Measurements from ENCODE around the gene WASHC2C. TPM values are rescaled to one million over a fixed set of nuclear protein-coding genes. Genes with fewer than 3 reads are reported as not detected.
"Not testable (repeated sequence)": the region's sequence is repeated elsewhere in the genome, so short reads cannot be mapped to it uniquely, and the experiment has no call there.

WASHC2C gene
- total RNA-seq, 4 donors from 2014 or later = 25.0 to 70.4 (median 34.3) TPM

- H3K36me3 ChIP-seq; DNase-seq; H3K4me1 ChIP-seq; H3K27me3 ChIP-seq; intact Hi-C loops (cut with DNase I; ENCODE audit: low total_unique reads); H3K4me3 ChIP-seq; H3K9me3 ChIP-seq; H3K27ac ChIP-seq: not testable (repeated sequence)
- TF ChIP-seq, protein P1, sequence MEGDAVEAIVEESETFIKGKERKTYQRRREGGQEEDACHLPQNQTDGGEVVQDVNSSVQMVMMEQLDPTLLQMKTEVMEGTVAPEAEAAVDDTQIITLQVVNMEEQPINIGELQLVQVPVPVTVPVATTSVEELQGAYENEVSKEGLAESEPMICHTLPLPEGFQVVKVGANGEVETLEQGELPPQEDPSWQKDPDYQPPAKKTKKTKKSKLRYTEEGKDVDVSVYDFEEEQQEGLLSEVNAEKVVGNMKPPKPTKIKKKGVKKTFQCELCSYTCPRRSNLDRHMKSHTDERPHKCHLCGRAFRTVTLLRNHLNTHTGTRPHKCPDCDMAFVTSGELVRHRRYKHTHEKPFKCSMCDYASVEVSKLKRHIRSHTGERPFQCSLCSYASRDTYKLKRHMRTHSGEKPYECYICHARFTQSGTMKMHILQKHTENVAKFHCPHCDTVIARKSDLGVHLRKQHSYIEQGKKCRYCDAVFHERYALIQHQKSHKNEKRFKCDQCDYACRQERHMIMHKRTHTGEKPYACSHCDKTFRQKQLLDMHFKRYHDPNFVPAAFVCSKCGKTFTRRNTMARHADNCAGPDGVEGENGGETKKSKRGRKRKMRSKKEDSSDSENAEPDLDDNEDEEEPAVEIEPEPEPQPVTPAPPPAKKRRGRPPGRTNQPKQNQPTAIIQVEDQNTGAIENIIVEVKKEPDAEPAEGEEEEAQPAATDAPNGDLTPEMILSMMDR (IDR thresholded peaks at IDR 0.05) = peak in 1 of 4 experiments; percentile 11
These were observed 7.8 kb downstream of the WASHC2C start for GRCh38 chr10:45734867-45735266.

DNA sequence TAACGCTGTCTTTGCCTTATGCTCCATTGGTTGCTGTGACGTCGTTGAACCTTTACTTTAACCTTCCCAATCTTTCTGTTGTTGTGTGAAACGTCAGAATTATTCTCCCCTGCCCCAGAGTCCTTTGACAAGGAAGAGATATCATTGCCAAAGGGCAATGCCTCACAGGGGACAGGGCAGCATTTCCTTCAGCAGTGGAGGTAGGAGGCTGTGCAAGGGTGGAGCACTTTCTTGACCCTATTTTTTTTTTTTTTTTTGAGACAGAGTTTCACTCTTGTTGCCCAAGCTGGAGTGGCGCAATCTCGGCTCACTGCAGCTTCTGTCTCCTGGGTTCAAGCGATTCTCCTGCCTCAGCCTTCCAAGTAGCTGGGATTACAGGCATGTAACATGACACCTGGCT lies 14.5 kb downstream of the WASHC2C start:
- H3K27me3 ChIP-seq; H3K27ac ChIP-seq; H3K36me3 ChIP-seq; H3K4me3 ChIP-seq; H3K4me1 ChIP-seq; intact Hi-C loops (cut with DNase I; ENCODE audit: low total_unique reads); H3K9me3 ChIP-seq; DNase-seq: not testable (repeated sequence)

GRCh38 chr10:45742014-45742413 lies 14.9 kb downstream of the WASHC2C start:
- H3K27ac ChIP-seq; intact Hi-C loops (cut with DNase I; ENCODE audit: low total_unique reads); DNase-seq; H3K36me3 ChIP-seq; H3K4me3 ChIP-seq; H3K4me1 ChIP-seq; H3K9me3 ChIP-seq; H3K27me3 ChIP-seq: not testable (repeated sequence)

DNA sequence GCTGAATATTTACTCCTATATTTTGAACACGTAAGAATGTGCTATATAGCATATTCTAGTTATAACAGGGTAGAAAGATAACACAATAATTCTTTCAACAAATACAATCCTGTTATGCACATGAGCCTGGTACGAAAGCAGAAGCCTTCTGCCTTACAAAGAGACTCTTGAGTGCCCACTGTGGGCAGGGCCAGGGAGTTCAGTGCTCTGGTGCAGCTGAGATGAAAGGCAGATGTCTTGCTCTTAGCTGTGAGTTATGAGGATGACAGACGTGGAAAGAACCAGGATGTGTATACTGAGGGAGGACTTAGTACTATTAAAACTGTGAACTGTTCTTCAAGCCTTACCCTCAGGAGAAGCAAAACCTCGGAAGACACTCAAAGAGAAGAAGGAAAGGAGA lies 24.1 kb downstream of the WASHC2C start:
- H3K27ac ChIP-seq; H3K4me1 ChIP-seq; DNase-seq; intact Hi-C loops (cut with DNase I; ENCODE audit: low total_unique reads); H3K4me3 ChIP-seq; H3K36me3 ChIP-seq; H3K27me3 ChIP-seq; H3K9me3 ChIP-seq: not testable (repeated sequence)

DNA sequence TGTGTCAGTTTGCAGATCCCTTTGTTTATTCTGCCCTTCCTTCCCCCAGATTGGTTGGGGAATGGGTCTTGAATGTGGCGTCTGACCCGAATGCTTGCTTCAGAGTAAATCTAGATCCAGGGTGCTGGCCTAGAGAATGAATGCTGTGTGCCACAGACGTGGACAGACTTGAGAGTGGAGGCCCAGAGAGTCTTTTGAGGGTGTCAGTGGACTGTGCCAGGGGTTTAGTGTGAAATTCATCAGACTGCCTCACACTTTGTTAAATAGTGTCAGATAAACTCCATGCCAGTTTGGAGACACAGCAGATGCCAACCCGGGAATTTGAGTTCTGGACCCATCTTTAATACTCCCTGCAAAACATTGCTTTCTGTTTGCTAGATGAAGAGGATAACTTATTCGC lies 25.1 kb downstream of the WASHC2C start:
- H3K27ac ChIP-seq; DNase-seq; H3K9me3 ChIP-seq; H3K4me1 ChIP-seq; H3K4me3 ChIP-seq; intact Hi-C loops (cut with DNase I; ENCODE audit: low total_unique reads); H3K27me3 ChIP-seq; H3K36me3 ChIP-seq: not testable (repeated sequence)

DNA sequence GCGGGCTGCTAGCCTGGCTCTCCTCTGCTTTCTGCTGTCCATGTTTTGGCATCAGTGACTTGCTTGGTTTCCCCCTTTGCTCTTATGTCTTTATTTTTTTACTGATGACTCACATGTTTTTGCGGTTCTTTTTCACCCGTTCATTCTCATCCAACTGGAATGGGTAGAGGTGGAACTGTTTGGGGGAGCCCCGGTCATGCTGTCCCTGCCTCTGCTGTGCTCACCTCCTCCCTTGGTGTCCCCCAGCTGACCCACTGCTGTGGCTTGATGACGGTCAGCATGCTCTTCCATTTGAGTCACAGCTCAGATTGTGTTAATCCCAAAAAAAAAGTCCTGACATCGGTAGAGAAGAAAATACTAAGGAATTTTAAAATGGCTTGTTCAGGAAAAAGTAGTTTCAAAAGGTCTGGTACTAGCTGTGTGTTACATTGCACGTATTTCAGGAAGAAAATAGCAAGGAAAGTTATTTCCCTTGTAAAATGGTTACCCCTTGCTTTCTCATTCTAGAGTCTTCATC lies 27.0 kb downstream of the WASHC2C start:
- H3K4me1 ChIP-seq; H3K9me3 ChIP-seq; H3K4me3 ChIP-seq; H3K27me3 ChIP-seq; DNase-seq; H3K36me3 ChIP-seq; intact Hi-C loops (cut with DNase I; ENCODE audit: low total_unique reads); H3K27ac ChIP-seq: not testable (repeated sequence)

DNA sequence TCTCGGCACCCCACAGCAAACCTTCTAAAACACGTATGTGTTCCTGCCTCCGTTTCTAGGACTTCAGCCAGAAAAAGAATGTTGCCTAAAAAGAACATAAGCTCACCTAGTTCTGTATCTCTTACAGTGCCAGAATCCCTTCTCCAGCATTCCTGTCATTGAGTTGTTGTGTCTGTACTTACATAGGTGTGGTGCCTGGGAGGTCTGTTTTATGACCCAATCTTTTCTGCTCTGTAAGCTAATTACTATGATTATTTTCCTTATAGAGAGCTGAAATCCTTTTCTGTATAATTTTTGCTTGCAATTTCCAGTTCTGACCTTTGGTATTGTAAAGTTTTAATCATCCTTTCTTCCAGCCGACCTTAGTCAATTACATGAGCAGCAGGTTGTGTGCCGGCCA lies 28.0 kb downstream of the WASHC2C start:
- H3K4me1 ChIP-seq; H3K9me3 ChIP-seq; DNase-seq; H3K4me3 ChIP-seq; H3K27ac ChIP-seq; H3K36me3 ChIP-seq; intact Hi-C loops (cut with DNase I; ENCODE audit: low total_unique reads); H3K27me3 ChIP-seq: not testable (repeated sequence)

DNA sequence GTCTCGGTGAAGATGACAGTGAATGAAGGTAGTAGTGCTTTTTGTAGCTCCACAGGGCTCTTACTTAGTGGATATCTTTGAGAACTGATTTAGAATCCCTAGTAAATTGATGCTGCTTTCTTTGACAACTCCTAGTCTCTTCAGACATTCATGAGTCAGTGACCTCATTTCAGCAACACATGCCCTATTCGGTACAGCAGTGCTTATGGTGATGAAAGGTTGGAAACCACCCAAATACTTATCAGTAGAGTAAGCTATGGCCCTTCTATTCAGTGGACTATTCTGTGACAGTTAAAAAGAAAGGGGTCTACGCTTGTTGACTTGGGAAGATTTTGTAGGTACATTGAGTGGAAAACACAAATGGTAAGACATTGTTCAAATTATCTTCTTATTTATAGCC lies 29.0 kb downstream of the WASHC2C start:
- intact Hi-C loops (cut with DNase I; ENCODE audit: low total_unique reads); H3K36me3 ChIP-seq; H3K4me1 ChIP-seq; H3K27ac ChIP-seq; H3K4me3 ChIP-seq; H3K27me3 ChIP-seq; DNase-seq; H3K9me3 ChIP-seq: not testable (repeated sequence)

- H3K4me1 ChIP-seq = not testable (repeated sequence)
These were observed 30.8 kb downstream of the WASHC2C start for GRCh38 chr10:45757661-45758396.

GRCh38 chr10:45761622-45762021 lies 34.6 kb downstream of the WASHC2C start:
- H3K27me3 ChIP-seq; H3K27ac ChIP-seq; intact Hi-C loops (cut with DNase I; ENCODE audit: low total_unique reads); H3K9me3 ChIP-seq; H3K36me3 ChIP-seq; H3K4me3 ChIP-seq; H3K4me1 ChIP-seq; DNase-seq: not testable (repeated sequence)

More at GRCh38 chr10:45757661-45758396, 30.8 kb downstream of the WASHC2C start:
- H3K36me3 ChIP-seq; intact Hi-C loops (cut with DNase I; ENCODE audit: low total_unique reads); H3K27me3 ChIP-seq; H3K9me3 ChIP-seq; DNase-seq; H3K4me3 ChIP-seq; H3K27ac ChIP-seq: not testable (repeated sequence)

DNA sequence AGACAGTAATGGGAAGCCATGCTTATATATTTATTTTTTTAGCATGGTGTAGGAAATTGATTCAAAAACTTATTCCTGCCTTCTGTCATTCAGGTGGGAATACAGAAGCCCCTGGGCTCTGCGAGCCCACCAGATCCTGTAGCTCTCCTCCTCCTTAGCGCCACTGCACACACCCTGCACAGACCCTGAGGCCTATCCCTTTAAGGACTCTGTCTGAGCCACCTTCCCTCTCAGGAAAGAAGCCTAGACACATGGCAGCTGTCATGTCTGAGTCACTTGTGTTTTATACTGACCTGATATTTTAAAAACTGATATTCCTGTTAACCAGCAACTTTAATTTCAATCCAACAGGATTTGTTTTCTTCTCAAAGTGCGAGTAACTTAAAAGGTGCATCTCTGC lies 36.0 kb downstream of the WASHC2C start:
- H3K4me1 ChIP-seq; intact Hi-C loops (cut with DNase I; ENCODE audit: low total_unique reads); H3K9me3 ChIP-seq; H3K27me3 ChIP-seq; H3K4me3 ChIP-seq; DNase-seq; H3K27ac ChIP-seq; H3K36me3 ChIP-seq: not testable (repeated sequence)

DNA sequence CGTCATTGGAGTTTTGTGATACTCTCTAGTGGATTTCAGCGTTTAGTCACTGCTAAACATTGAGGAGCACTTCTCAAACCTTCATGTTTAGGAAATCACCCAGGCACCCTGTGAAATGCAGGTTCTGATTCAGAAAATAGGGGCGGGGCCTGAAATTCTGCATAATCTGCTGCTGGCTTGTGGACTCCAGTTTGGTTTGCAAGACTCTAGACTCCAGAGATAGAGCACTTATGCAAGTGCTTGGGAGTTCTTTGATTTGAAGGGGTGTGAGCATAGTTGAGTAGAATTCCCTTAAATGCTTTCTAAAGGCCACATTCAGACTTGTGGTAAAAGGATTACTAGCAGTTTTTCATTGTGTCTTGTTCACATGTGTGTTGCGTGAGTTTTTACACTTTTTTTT lies 41.3 kb downstream of the WASHC2C start:
- H3K27ac ChIP-seq; intact Hi-C loops (cut with DNase I; ENCODE audit: low total_unique reads); H3K4me1 ChIP-seq; H3K27me3 ChIP-seq; DNase-seq; H3K4me3 ChIP-seq; H3K9me3 ChIP-seq; H3K36me3 ChIP-seq: not testable (repeated sequence)

Measured in uterus (tissue), 4 donors.